ENCODE results near the gene THSD7B. TPM values are rescaled to one million over a fixed set of nuclear protein-coding genes. Genes with fewer than 3 reads are reported as not detected.

Gene THSD7B
- total and polyA plus RNA-seq, 2 of the 8 experiments (the other 6 are each of a cell fraction or from before 2014, with no cell fraction given): 0.60 to 2.9 TPM

DNA sequence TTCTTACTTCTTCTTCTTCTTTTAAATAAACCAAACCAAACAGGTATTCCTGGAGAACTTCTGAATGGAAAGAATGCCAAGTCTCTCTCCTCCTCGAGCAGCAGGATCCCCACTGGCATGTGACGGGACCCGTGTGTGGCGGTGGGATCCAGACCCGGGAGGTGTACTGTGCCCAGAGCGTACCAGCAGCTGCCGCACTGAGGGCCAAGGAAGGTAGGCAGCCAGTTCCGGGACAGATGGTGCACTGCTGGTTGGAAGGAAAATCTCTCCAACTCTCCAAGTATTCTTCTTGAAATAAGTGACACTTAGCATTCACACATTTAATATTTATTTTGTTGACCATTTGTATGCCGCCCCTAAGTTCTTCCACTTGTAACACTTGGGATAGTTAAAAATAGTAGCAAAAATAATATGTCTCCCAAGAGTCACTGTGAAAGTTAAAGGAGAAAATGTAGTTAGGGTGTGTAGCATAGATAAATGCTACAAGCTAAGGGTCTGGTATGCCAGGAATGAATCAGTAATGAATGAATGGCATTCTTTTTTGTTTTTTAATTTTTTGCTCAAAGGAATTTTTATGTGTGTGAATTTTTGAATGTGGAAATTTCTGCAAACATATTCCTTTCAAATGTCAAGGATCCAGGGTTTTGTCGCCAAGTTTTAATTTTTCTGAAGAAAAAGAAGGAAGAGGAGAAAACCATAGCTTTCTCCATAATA is 349.9 kb downstream of the THSD7B start:
- no peak overlapping the region for H2BK15ac ChIP-seq (ENCODE audit: low read length)
- H3K9me3 ChIP-seq (ENCODE audit: insufficient read depth in 2 of 2, low read depth in 1 of 2, low read length in 1 of 2): no peaks in the 10 kb centered on the region
- H3K4ac ChIP-seq (replicated peaks; ENCODE audit: insufficient read length, low read depth, low read length): no peak overlapping the region
- H2AFZ ChIP-seq (ENCODE audit: low read length): no peak overlapping the region
- CTCF ChIA-PET (ENCODE audit: partially characterized antibody): interaction anchor here (1.1 kb wide), 1 partner anchor 20 kb away, joined by 3 read pairs; no protein-coding TSS in a partner anchor
- H3K79me2 ChIP-seq (ENCODE audit: control insufficient read depth in 1 of 2, insufficient read depth in 2 of 2, low read length in 2 of 2): no peaks in the 10 kb centered on the region
- H3K56ac ChIP-seq (replicated peaks; ENCODE audit: insufficient read length, low read depth, low read length): no peak overlapping the region
- H2BK20ac ChIP-seq (ENCODE audit: low read length): no peak overlapping the region
- H3K4me1 ChIP-seq (replicated peaks in 1 of 4; ENCODE audit: control insufficient read depth in 3 of 4, insufficient read depth in 4 of 4, low read length in 3 of 4): peaks cover 0 to 2% (median 0%) of the 10 kb centered on the region in 4 experiments; a peak in 1 of 7 replicates
- no peaks in the 10 kb centered on the region for H3K79me1 ChIP-seq (ENCODE audit: low read depth, low read length)
- no peak overlapping the region for H3K18ac ChIP-seq (ENCODE audit: extremely low read depth, low read length)
- no peak overlapping the region for H4K8ac ChIP-seq (ENCODE audit: extremely low read depth, insufficient read depth, low read length)
- POLR2A ChIA-PET (ENCODE audit: partially characterized antibody): no interaction called here
- H4K91ac ChIP-seq (replicated peaks; ENCODE audit: insufficient read length, low read length): no peak overlapping the region
- no peak overlapping the region for H3K23ac ChIP-seq (ENCODE audit: insufficient read length)
- 89% methylated on average over 10 of the region's 10 CpGs; no CpG with 5 or more reads in 1 of the 2 experiments for WGBS, 2 experiments (ENCODE audit: extremely low coverage in 1 of 2, insufficient coverage in 1 of 2, insufficient read length in 1 of 2, insufficient replicate concordance in 2 of 2, low coverage in 1 of 2, low lambda C conversion rate in 2 of 2, missing lambda C conversion rate in 1 of 2)
- H2BK12ac ChIP-seq (ENCODE audit: low read depth, low read length): no peak overlapping the region
- no peaks in the 10 kb centered on the region for H3K27me3 ChIP-seq (replicated peaks in 1 of 4; ENCODE audit: control insufficient read depth in 3 of 4, extremely low read depth in 1 of 4, insufficient read depth in 3 of 4, low read length in 3 of 4)
- FAIRE-seq (no peak), DNase-seq (ENCODE audit: low read depth in 1 of 2, low spot score in 2 of 2) (no peak)
- H3K14ac ChIP-seq (ENCODE audit: insufficient read length): no peak overlapping the region
- no peak overlapping the region for H3K27ac ChIP-seq (ENCODE audit: low read depth, low read length)
- H3K4me2 ChIP-seq (ENCODE audit: insufficient read depth in 1 of 2, low read depth in 2 of 2, low read length in 2 of 2): no peak overlapping the region
- no peaks in the 10 kb centered on the region for H3K23me2 ChIP-seq (ENCODE audit: low read depth, low read length)
- no peaks in the 10 kb centered on the region for H4K20me1 ChIP-seq (replicated peaks in 1 of 2; ENCODE audit: control insufficient read depth in 1 of 2, insufficient read depth in 2 of 2, low read length in 2 of 2)
- no peak overlapping the region for H3K9ac ChIP-seq (replicated peaks in 1 of 4; ENCODE audit: extremely low read depth in 1 of 4, low read depth in 3 of 4, low read length in 3 of 4)
- H3K36me3 ChIP-seq (ENCODE audit: control insufficient read depth in 2 of 4, insufficient read depth in 4 of 4, low read length in 3 of 4): no peaks in the 10 kb centered on the region
- no peak overlapping the region for H3K4me3 ChIP-seq (ENCODE audit: extremely low read depth in 1 of 4, insufficient read depth in 2 of 4, low read depth in 3 of 4, low read length in 4 of 4)
- no peak overlapping the region for H2AK5ac ChIP-seq (ENCODE audit: low read depth, low read length)
- TF ChIP-seq HDAC2 (IDR thresholded peaks at IDR 0.05; ENCODE audit: borderline replicate concordance in 1 of 2, low read depth in 2 of 2, low read length in 2 of 2) (no peak), SAP30 (IDR thresholded peaks at IDR 0.05; ENCODE audit: insufficient read depth, insufficient replicate concordance, low read length) (no peak), CREB1 (IDR thresholded peaks at IDR 0.05) (no peak), JUN (IDR thresholded peaks at IDR 0.05; ENCODE audit: low read depth, low read length) (no peak), RXRA (IDR thresholded peaks at IDR 0.05; ENCODE audit: insufficient read depth, low read depth, low read length) (no peak), EGR1 (IDR thresholded peaks at IDR 0.05; ENCODE audit: borderline replicate concordance, low read depth, low read length) (no peak), TBP (IDR thresholded peaks at IDR 0.05; ENCODE audit: low read depth, low read length) (no peak), CTBP2 (IDR thresholded peaks at IDR 0.05; ENCODE audit: borderline replicate concordance, insufficient read depth, insufficient read length, low read length) (no peak)
- TF ChIP-seq, protein P1, sequence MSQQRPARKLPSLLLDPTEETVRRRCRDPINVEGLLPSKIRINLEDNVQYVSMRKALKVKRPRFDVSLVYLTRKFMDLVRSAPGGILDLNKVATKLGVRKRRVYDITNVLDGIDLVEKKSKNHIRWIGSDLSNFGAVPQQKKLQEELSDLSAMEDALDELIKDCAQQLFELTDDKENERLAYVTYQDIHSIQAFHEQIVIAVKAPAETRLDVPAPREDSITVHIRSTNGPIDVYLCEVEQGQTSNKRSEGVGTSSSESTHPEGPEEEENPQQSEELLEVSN (IDR thresholded peaks at IDR 0.05): no peak
- TF ChIP-seq, protein P2, sequence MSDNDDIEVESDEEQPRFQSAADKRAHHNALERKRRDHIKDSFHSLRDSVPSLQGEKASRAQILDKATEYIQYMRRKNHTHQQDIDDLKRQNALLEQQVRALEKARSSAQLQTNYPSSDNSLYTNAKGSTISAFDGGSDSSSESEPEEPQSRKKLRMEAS (IDR thresholded peaks at IDR 0.05): no peak
- H2BK5ac ChIP-seq (ENCODE audit: low read depth, low read length): no peak overlapping the region
- no peak overlapping the region for H2BK120ac ChIP-seq (replicated peaks; ENCODE audit: low read depth, low read length)
- no peak overlapping the region for H4K5ac ChIP-seq (ENCODE audit: insufficient read length, low read depth, low read length)
